ENCODE measurements around the gene ERBB2.
"Not testable (repeated sequence)": the region's sequence is repeated elsewhere in the genome, so short reads cannot be mapped to it uniquely, and the experiment has no call there.

ERBB2 gene

DNA sequence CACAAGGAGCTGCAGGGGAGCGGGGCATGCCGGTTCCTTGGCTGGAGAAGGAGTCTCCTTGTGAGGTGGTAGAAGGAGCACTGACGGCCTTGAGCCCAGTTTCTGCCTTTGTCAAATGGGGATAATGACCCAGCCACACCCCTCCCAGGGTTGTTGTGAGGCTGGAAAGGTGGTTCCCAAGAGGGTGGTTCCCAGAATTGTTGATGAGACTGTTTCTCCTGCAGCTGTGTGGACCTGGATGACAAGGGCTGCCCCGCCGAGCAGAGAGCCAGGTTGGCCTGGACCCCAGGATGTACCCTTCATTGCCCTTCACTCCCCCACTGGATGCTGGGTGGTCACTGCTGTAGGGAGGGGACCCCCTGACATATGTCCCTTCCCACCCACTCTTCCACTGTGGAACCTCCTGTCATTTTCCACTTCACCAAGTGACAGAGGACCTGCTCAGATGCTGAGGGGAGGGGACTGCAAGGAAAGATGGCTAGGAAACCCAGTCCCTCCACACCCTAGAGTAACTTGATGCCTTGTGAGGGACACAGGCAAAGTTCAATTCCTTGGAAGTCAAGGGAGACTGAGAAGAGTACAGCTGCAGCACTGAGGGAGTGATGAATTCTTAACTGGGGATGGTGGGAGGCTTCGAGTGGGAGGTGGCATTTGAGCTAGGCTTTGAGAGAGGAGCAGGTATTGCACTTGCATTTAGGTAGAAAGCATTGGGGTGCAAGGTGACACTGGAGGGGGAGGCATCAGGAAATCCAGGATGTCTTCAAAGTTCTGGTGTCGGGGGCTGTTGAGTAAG, 19.9 kb downstream of the ERBB2 start:
- peak in 23 of 56 donors; percentile 6 to 75 (median 36) for DNase-seq

DNA sequence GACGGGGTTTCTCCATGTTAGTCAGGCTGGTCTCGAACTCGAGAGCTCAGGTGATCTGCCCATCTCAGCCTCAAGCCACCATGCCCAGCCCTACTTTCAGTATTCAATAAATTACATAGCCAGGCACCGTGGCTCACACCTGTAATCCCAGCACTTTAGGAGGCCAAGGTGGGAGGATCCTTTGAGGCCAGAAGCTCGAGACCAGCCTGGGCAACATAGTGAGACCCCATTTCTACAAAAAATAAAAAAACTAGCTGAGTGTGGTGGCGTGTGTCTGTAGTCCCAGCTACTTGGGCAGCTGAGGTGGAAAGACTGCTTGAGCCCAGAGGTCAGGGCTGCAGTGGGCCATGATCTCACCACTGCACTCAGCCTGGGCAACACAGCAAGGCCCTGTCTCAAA, 22.2 kb downstream of the ERBB2 start:
- no peak for DNase-seq

DNA sequence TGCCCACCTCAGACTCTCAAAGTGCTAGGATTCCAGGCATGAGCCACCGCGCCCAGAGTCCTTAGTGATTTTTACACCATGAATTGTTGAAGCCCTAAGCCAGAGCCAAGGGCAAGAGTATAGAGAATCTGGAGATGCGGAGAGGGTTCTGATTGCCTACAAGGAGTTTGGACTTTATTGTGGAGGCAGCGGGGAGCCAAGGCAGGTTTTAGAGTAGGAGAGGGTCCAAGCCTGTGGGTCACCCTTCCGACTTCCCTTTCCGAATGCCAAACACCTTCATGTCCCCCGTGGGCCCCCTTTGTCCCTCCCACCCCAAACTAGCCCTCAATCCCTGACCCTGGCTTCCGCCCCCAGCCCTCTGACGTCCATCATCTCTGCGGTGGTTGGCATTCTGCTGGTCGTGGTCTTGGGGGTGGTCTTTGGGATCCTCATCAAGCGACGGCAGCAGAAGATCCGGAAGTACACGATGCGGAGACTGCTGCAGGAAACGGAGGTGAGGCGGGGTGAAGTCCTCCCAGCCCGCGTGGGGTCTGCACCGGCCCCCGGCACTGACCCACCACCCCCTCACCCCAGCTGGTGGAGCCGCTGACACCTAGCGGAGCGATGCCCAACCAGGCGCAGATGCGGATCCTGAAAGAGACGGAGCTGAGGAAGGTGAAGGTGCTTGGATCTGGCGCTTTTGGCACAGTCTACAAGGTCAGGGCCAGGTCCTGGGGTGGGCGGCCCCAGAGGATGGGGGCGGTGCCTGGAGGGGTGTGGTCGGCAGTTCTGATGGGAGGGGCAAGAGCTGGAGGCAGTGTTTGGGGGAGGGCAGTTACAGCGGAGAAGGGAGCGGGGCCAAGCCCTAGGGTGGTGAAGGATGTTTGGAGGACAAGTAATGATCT, 23.3 kb downstream of the ERBB2 start:
- no peak for DNase-seq

DNA sequence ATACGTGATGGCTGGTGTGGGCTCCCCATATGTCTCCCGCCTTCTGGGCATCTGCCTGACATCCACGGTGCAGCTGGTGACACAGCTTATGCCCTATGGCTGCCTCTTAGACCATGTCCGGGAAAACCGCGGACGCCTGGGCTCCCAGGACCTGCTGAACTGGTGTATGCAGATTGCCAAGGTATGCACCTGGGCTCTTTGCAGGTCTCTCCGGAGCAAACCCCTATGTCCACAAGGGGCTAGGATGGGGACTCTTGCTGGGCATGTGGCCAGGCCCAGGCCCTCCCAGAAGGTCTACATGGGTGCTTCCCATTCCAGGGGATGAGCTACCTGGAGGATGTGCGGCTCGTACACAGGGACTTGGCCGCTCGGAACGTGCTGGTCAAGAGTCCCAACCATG, 24.9 kb downstream of the ERBB2 start:
- DNase-seq, result no peak

DNA sequence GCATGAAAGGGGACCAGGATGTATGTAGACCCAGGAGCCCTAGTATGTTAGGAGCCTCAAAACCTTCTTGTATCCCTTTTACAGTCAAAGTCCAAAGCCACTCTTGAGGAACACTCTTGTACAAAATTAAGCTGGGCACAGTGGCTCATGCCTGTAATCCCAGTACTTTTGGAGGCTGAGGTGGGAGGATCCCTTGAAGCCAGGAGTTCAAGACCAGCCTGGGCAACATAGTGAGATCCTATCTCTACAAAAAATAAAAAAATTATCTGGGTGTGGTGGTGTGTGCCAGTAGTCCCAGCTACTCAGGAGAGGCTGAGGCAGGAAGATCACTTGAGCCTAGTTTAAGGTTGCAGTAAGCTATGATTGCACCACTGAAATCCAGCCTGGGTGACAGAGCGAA, 26.1 kb downstream of the ERBB2 start:
- DNase-seq, result not testable (repeated sequence)

DNA sequence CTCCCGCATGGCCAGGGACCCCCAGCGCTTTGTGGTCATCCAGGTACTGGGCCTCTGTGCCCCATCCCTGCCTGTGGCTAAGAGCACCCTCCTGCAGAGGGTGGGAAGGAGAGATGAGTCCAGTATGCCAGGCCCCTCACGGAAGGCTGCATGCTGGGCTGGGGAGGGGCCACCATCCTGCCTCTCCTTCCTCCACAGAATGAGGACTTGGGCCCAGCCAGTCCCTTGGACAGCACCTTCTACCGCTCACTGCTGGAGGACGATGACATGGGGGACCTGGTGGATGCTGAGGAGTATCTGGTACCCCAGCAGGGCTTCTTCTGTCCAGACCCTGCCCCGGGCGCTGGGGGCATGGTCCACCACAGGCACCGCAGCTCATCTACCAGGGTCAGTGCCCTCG, 26.8 kb downstream of the ERBB2 start:
- DNase-seq, result no peak

DNA sequence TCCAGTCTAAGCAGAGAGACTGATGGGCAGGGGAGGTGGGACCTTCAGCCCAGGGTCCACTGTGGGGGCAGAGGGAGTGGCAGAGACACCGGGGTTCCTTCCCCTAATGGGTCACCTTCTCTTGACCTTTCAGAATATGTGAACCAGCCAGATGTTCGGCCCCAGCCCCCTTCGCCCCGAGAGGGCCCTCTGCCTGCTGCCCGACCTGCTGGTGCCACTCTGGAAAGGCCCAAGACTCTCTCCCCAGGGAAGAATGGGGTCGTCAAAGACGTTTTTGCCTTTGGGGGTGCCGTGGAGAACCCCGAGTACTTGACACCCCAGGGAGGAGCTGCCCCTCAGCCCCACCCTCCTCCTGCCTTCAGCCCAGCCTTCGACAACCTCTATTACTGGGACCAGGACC, 27.7 kb downstream of the ERBB2 start:
- DNase-seq, result no peak

DNA sequence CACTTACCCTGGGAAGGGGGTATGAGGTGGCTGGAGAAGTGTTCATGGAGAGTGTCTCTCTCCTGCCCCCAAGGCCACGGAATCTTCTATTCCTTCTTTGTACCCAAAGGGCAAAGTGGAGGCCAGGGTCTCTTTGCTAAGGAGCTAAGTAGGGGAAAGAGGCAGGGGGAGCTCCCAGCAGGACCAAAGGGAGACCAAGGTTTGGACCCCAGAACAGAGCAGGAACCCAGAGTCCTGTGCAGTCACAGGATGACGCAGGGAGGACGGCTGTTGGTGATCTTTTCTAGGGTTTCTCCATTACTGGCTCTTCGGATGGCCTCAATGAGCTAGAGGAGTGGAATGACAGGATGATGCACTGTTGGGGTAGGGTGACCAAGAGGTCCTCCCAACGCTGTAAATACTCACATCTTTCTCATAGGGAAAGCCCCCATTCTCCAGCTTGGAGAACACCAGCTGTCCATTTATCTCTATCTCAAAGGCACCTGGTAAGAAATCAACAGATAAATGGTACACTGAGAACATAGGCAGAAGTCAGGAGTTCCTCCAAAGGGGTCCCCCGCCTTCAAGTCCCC, 29.5 kb downstream of the ERBB2 start:
- DNase-seq, result no peak

DNA sequence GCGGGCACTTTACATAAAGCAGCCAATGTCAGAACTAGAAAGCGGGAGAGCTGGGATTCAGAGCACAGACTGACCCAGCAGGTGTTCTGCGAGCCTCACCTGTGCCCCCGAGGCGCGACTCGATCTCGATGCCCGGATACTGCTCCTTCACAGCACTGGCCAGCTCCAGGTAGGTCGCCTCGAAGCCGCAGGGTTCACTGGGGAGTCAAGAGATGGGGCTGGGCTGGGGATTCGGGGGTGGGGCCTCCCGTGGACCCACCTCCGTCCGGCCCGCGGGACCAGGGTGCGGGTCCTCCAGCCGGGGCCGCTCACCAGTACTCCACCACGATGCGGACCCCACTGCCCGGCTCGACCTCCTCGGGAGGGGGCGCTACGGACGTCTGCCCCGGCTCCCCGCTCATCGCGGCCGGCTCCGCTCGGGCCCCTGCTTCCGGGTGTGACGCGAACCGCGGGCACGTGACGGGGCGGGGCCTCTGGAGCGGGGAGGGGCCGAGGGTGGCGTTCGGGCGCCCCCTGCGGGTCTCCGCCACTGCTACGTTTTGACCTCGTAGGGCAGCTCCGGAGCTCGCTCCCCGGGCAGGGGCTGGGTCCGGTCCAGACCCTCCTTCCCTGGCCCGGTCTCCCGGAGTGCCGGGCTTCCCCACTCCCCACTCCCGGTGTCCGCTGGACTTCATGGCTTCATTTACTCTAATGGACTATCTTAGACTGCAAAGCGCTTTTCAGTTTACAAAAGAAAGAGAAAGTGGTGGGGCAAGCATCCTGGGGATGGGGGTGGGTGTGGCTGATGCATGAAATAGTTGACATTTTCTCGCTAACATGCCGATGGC, 30.4 kb downstream of the ERBB2 start, which contains the start of gene MIEN1:
Gene MIEN1, minus strand, starts transcription at position 438 of the 827 bp plus-strand sequence. Its CDS starts 37 bp downstream, at position 401.
- peak in 55 of 56 donors; percentile 22 to 97 (median 84) for DNase-seq

DNA sequence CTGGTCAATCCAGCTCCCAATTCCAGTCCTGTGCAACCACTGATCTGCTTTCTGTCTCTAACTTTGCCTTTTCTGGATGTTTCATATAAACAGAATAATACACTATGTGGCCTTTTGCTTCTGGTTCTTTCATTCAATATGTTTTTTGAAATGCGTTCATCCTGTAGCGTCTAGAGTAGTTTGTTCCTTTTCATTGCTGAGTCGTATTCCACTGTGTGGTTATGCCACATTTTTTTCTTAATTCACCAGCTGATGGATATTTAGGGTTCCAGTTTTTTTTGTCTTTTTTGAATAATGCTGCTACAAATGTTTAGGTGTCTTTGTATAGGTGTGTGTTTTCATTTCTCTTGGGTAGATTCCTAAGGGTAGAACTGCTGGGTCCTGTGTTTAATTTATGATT, 32.7 kb downstream of the ERBB2 start:
- no peak for DNase-seq

DNA sequence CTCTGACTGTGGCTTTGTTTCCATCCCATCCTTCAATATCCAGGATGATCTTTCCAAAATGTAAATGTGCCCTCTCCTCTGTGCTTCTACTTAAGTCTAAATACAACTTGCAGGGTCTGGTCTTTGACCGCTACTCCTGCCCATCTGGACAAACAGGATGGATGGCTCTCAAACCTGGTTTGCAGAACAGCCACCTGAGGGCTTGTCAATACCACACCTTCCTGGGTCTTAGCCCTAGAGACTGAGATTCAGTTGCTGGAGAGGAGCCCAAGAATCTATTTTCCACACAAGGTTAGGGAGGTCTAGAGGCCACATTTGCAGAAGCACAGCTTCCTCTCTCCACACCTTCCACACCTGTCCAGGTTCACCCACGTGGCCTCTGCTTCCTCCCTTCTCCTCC, 36.0 kb downstream of the ERBB2 start:
- no peak for DNase-seq

DNA sequence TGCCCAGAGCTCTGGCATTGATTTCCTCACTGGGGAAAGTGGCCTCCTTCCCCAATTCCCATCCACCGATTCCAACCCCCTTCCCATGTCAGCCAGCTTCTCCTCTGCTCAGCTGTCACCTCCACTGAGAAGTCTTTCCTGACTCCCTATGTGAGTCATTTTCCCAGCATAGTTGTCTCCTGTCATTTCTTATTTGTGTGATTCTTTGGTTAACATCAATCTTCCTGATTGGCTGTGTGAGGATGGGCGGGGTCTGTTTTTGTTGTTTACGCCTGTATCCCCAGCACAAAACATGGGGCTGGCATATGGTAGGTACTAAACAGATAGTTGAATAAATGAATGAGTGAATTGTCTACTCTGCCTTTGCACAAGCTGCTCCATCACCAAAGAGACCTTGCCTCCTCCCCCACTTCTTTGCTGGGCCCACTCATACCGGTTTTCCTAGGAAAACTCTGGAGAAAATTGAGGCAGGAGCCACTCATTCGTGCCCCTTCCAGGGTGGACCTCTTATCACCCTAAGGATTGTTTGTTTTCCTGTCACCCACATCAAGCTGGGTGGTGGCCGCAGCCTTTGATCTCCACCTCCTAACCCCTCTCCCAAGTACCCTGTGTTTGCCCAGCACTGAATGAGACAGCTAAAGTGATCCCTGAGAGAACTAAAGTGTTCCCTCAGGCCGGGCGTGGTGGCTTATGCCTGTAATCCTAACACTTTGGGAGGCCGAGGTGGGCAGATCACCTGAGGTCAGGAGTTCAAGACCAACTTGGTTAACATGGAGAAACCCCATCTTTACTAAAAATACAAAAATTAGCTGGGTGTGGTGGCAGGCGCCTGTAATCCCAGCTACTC, 36.7 kb downstream of the ERBB2 start:
- no peak for DNase-seq

DNA sequence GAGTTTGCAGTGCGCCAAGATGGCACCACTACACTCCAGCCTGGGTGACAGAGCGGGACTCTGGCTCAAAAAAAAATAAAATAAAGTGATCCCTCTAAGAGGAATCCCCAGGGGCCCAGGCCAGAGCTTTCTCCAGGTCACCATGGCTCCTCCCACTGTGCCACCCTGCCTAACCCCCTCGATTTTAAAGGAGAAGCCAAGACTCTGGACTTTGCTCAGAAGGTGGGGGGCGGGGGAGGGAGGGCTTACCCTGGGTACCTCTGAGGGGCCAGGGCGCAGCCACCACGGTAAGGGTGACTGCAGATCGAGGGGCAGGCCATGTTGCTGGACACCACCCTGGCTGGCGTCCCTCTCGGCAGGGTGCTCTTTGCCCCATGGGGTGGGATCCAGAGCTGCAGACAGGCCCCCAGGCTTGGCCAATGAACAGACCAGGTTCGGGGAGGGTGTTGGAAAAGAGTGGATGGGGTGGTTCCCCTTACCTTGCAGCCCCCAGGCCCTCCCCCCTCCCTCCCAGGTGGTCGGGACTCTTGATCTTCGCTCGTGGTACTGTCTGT, 37.4 kb downstream of the ERBB2 start:
- no peak for DNase-seq

DNA sequence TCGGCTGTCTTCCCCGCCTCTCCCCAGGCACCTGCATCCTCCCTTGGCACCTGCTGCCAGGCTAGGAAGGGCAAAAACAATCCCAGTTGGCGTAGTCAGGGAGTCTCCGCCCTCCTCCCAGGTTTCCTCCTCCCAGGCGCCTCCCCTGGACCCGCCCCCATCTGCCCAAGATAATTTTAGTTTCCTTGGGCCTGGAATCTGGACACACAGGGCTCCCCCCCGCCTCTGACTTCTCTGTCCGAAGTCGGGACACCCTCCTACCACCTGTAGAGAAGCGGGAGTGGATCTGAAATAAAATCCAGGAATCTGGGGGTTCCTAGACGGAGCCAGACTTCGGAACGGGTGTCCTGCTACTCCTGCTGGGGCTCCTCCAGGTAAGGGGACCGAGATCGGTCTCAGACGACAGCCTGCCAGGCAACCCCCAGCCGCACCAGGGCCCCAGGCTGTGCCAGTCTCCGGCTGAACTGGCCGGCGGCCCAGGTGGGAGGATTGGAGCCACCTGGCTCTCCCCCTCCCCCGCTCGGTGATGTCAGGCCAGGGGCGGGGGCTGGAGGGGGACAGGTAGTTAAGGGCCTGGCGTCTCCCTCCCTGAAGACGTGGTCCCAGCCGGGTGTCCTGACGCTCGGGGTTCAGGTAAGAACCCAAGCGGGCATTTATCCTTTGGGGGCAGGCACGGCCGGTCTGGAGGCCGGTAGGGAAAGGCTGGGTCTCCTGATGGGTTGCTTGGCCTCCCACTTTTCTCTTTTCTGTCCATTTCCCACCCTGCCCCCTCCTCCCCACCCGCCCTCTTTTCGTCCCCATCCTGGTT, 38.1 kb downstream of the ERBB2 start, which contains the start of gene GRB7:
Gene GRB7, plus strand, starts transcription at position 179 of the 808 bp plus-strand sequence. CDS start 4,364 bp downstream, outside the sequence.
- DNase-seq, result peak in 2 of 56 donors; percentile 12 to 44

DNA sequence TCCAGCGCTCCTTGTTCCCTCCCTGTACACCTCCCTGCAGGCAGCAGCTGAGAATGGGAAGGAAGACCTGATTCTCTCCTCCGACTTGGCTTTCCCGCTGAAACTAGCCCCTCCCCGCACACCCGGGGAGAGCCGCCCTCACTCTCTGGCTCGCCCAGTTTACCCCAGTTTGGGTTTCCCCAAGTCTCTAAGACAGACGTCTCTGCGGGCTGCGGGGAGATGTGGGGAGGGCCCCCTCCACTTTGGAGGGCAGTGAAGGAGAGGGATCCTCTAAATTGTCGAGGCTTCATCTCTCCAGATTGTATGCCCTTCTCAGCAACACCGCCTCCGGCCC, 38.7 kb downstream of the ERBB2 start:
- DNase-seq, result no peak

DNA sequence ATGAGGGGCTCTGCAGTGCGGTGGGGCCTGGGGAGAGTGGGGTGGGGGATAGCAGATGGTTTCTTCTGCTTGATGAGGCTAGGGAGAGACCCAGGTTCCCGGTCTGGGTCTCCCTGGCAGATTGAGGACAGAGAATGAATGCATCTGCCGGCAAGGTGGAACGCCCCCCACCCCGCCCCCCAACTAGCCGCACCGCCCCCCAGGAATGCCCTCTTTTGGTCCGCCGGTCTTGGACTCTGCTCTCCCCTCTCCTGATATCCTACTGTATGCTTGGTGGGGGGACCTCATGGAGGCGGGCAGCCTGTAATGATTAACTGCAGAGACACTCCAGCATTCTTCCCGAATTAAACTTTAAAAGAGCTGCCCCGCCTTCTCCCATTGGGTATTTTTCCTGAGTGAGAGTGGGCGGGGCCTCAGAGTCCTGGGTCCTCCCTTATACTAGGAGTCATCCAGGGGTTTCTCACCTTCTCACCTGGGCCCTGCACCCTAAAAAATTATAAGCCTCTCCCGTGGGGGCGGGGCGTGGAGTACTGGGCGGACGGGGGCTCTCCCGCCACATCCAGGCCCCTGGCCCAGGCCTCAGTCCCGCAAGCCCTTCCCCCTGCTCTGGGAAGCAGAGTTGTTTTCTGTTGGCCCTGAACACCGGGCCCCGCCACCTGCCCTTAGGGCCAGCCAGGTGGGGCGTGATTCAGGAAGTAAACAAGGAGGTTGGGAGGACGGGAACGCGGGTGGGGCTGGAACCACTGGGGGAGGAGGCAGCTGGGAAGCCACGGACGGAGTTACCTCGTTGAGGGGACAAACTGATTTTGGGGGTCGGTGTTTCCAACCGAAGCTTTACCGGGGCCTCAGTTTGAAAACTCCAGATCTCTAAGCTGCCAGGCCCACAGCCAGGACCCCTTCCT, 39.4 kb downstream of the ERBB2 start:
- no peak for DNase-seq

DNA sequence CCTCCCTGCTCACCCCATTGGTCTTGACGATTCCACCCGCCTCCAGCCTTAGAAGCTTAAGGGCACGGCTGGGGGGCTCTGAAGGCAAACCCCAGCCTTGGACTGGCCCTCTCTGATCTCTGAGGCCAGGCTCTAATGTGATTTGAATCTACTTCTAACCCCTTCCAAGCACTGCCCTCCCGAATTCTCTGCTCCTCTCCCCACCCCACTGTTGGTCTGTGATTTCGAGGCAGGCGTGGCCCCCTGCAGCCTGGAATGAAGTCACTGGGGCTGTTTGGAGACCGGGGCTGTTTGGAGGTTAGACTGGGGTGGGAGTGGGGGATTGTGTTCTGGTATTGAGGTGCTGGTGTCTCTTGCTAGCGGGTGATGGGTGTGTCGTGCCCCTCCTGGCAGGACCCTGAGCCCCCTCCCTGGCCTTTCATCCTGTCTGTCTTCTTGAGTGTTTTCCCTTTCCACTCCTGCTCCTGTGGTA, 40.1 kb downstream of the ERBB2 start:
- no peak for DNase-seq
